Prostate gland (tissue), 2 donors: Measurements from ENCODE around the gene METRNL. TPM values are rescaled to one million over a fixed set of nuclear protein-coding genes. Genes with fewer than 3 reads are reported as not detected.
"Not testable (repeated sequence)": the region's sequence is repeated elsewhere in the genome, so short reads cannot be mapped to it uniquely, and the experiment has no call there.

Experiments
- DNase-seq: peaks from one replicate; pipeline ENCODE4 v3.0.0-alpha.2; 2019; ENCODE audit warnings: low spot score
- H3K27ac ChIP-seq, 2 donors: fragments of 200-600 bp; sonication (generic); 2 replicates each; pipeline ENCODE4 v1.5.1; 2017 to 2019
- H3K27me3 ChIP-seq: fragments of 200-600 bp; sonication (generic); replicated peaks from 2 replicates; pipeline ENCODE4 v1.5.1; 2019; ENCODE audit not compliant: insufficient read depth
- H3K36me3 ChIP-seq, 2 donors: fragments of 200-600 bp; sonication (generic); 1 replicate in 1 of 2; 2 replicates in 1 of 2; pipeline versions ENCODE4 v1.5.1 to v1.8.1; 2017 to 2019
- H3K4me1 ChIP-seq: fragments of 200-600 bp; sonication (generic); replicated peaks from 2 replicates; pipeline ENCODE4 v1.5.1; 2019
- H3K4me3 ChIP-seq, 2 donors: fragments of 200-600 bp; sonication (generic); 2 replicates each; pipeline ENCODE4 v1.5.1; 2017 to 2019
- H3K9me3 ChIP-seq: fragments of 200-600 bp; sonication (generic); 2 replicates; pipeline ENCODE4 v1.5.1; 2017
- CTCF ChIP-seq, 4 experiments: fragments of 200-600 bp in 2 of 4; fragments of 450-650 bp in 2 of 4; sonication (generic) in 2 of 4; IDR thresholded peaks; 1 replicate in 3 of 4; 2 replicates in 1 of 4; pipeline ENCODE4 v1.5.1; 2016 to 2019; ENCODE audit warnings: antibody characterized with exemption in 4 of 4, mild to moderate bottlenecking in 2 of 4, moderate library complexity in 2 of 4
- POLR2A ChIP-seq: fragments of 450-650 bp; IDR thresholded peaks from one replicate; pipeline ENCODE4 v1.6.1; 2016; ENCODE audit warnings: antibody characterized with exemption, mild to moderate bottlenecking
- POLR2AphosphoS5 ChIP-seq: sonication (generic); formaldehyde crosslinking; IDR thresholded peaks from one replicate; pipeline ENCODE4 v1.6.1; 2017; ENCODE audit warnings: antibody characterized with exemption
- WGBS: methylation state at CpG from one replicate; pipeline ENCODE4 v1.1.5; 2018; 5-methylcytosine and 5-hydroxymethylcytosine counted together
- intact Hi-C: fragments of 100-400 bp; cut with DNase I; formaldehyde crosslinking; loops from one replicate; pipeline ENCODE4 v1.14.2; 2022
- total RNA-seq, 2 donors: library from RNA; depleted of rRNA; stranded (reverse); fragments of >200 nt; gene quantifications; one replicate each; pipeline ENCODE4 v1.1.0, GENCODE V29; 2016

The METRNL gene
- total RNA-seq, 2 donors from 2014 or later: 22.4 to 59.4 TPM

GRCh38 chr17:83132251-83133081 is 53.1 kb downstream of the METRNL start:
- Histone ChIP-seq H3K4me1 (no peaks in the 10 kb centered on the region), H3K27ac (no peak overlapping the region), H3K4me3 (no peak overlapping the region), H3K36me3 (no peaks in the 10 kb centered on the region), H3K27me3 (no peaks in the 10 kb centered on the region), H3K9me3 (no peaks in the 10 kb centered on the region)
- WGBS: 89% methylated on average over 18 of the region's 21 CpGs
- intact Hi-C loops: no loop called here
- DNase-seq: no peak
- TF ChIP-seq CTCF (IDR thresholded peaks at IDR 0.05) (no peak), POLR2AphosphoS5 (no peak), POLR2A (no peak)

DNA sequence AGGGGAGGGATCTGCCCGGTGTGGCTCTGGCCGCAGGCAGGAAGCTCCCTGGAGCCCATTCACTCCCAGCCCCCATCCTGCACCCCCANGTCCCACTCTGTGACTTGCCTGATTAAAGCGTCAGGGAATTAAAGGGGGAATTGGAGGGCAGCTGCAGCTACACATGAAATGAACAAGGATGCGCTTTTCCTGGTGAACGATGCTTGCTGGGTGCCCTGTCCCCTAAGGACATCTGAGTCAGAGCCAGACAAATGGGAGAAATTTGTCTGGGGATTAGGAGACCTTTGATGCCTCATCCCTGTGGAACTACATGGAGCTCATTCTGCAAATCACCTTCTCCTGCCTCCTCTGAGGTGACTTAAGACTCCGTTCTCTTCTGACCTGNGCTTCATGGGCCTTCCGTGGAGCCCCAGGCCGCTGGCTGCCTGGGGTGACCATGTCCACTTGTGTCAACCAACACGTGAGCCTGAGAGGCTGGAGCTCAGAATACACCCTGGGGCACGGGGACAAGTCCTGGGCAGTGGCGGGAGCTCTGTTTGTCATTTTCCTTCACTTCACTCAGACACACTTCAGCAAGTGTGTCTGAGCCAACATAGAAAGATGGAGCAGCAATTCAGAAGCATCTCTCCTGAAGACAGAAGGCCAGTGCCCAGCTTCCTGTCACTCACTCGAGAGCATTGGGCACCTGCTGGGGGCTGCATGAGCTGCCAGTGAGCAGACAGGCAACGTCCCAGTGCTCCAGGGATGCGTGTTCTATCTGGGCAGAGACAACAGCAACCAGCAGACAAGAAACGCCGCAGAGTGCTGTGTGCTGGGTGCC is 54.1 kb downstream of the METRNL start:
- no peak for TF ChIP-seq POLR2AphosphoS5
- no peak for TF ChIP-seq CTCF (IDR thresholded peaks at IDR 0.05)
- no peak for TF ChIP-seq POLR2A
- DNase-seq: no peak
- no peaks in the 10 kb centered on the region for H3K36me3 ChIP-seq
- no peak overlapping the region for H3K27ac ChIP-seq
- intact Hi-C loops: no loop called here
- H3K4me1 ChIP-seq: no peaks in the 10 kb centered on the region
- 67% methylated on average over 16 of the region's 16 CpGs for WGBS
- no peak overlapping the region for H3K4me3 ChIP-seq
- no peaks in the 10 kb centered on the region for H3K27me3 ChIP-seq
- H3K9me3 ChIP-seq: no peaks in the 10 kb centered on the region

GRCh38 chr17:83134456-83134855 is 55.0 kb downstream of the METRNL start:
- H3K4me3 ChIP-seq, DNase-seq, H3K36me3 ChIP-seq, H3K27ac ChIP-seq, H3K4me1 ChIP-seq, intact Hi-C loops, H3K9me3 ChIP-seq, H3K27me3 ChIP-seq: not testable (repeated sequence)
- 95% methylated on average over 11 of the region's 38 CpGs for WGBS

GRCh38 chr17:83135692-83136091 is 56.3 kb downstream of the METRNL start:
- intact Hi-C loops: no loop called here
- Histone ChIP-seq H3K4me1 (no peaks in the 10 kb centered on the region), H3K9me3 (no peaks in the 10 kb centered on the region), H3K27ac (no peak overlapping the region), H3K27me3 (no peaks in the 10 kb centered on the region), H3K4me3 (no peak overlapping the region), H3K36me3 (no peaks in the 10 kb centered on the region)
- no peak for DNase-seq
- WGBS: 91% methylated on average over 14 of the region's 14 CpGs
- no peak for TF ChIP-seq POLR2AphosphoS5
- TF ChIP-seq POLR2A: no peak
- TF ChIP-seq CTCF (IDR thresholded peaks at IDR 0.05): no peak

- DNase-seq: no peak
- Histone ChIP-seq H3K36me3 (no peaks in the 10 kb centered on the region), H3K27ac (no peak overlapping the region), H3K27me3 (no peaks in the 10 kb centered on the region), H3K4me1 (no peaks in the 10 kb centered on the region), H3K9me3 (no peaks in the 10 kb centered on the region), H3K4me3 (no peak overlapping the region)
- intact Hi-C loops: no loop called here
- no peak for TF ChIP-seq CTCF (IDR thresholded peaks at IDR 0.05)
- WGBS: 81% methylated on average over 13 of the region's 13 CpGs
These were observed 56.7 kb downstream of the METRNL start for GRCh38 chr17:83136156-83136555.
